ENCODE measurements around the gene TECPR2. TPM values are rescaled to one million over a fixed set of nuclear protein-coding genes. Genes with fewer than 3 reads are reported as not detected.

TECPR2 gene
- total RNA-seq, 1 donor from 2014 or later: 19.9 TPM

DNA sequence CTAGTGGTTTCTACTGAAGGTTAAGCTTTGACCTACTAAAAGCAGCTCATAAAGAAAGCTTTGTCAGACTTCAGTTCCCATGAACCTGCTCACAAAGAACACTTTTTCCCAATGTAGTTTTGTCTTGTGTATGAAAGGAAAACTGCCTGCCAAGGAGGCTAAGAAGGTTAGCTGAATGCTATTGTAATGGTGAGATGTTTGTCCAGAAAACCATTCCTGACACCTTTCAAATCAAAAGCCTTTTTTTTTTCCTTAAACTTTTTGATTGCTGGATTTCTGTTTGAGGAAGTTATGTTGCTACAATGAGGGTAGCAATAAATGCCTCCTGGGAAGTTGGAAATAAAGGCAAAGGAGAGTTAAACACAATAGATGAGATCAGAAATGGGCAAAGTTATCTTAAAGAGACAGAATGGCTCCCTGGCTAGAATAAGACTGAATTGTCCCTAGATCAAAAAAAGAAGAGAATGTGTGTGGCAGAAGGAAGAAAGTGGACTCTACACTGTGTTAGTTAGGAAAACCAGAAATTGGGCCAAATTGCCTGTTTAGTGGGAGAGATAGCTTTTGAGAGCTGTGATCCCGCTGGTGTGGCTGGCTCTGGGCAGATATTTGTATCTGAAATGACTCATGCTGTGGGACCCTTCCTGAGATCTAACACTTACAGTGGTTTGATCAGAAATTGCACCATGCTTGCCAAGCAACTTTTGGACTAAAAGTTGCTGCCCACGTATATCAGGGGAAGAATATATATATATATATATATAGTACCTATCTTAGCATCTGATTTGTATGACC lies 27.5 kb downstream of the TECPR2 start:
- H3K4me1 ChIP-seq (ENCODE audit: insufficient read depth, low read length): peaks cover 7% of the 10 kb centered on the region
- no peak overlapping the region for H3K4me3 Mint-ChIP-seq (ENCODE audit: unreplicated experiment)
- FAIRE-seq: no peak

DNA sequence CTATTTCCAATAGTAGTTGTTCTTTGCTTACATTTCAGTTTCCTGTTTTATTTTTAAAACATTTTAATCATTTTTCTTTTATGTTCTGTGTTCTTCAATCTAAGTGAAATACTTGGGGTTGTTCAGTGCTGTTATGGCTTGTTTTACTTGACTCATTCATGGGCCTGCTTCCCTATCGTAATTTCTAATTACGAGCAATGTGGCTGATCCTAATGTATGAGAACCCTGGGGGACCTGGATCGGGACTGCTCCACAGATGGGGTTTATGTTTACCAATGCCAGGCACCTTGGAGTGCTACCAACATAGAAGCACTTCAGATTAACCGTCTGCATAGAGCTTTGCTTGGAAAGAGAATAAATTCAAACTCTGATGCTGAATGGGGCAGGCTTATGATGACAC lies 29.8 kb downstream of the TECPR2 start:
- FAIRE-seq (no peak), DNase-seq (ENCODE audit: low read depth) (no peak)
- Histone ChIP-seq H3K4me2 (ENCODE audit: low read length) (no peak overlapping the region), H3K79me2 (ENCODE audit: insufficient read depth, low read length) (no peaks in the 10 kb centered on the region), H3K27me3 (ENCODE audit: insufficient read depth, low read length) (no peaks in the 10 kb centered on the region), H4K20me1 (ENCODE audit: insufficient read depth, low read length) (peaks cover 18% of the 10 kb centered on the region), H3K9me3 (ENCODE audit: insufficient read depth, low read depth, low read length) (no peaks in the 10 kb centered on the region), H3K4me1 (ENCODE audit: insufficient read depth, low read length) (peaks cover 7% of the 10 kb centered on the region), H3K27ac (ENCODE audit: low read depth, low read length) (no peak overlapping the region), H2AFZ (ENCODE audit: low read depth, low read length) (no peak overlapping the region), H3K9ac (ENCODE audit: low read length) (no peak overlapping the region), H3K36me3 (ENCODE audit: insufficient read depth, low read length) (peaks cover 2% of the 10 kb centered on the region), H3K4me3 (ENCODE audit: insufficient read depth, low read depth, low read length) (no peak overlapping the region)
- peaks cover 11% of the 10 kb centered on the region for H3K4me1 Mint-ChIP-seq (ENCODE audit: low read depth, unreplicated experiment)
- H3K27ac Mint-ChIP-seq (ENCODE audit: unreplicated experiment): no peak overlapping the region
- H3K27me3 Mint-ChIP-seq (ENCODE audit: low read depth, unreplicated experiment): no peaks in the 10 kb centered on the region
- H3K9me3 Mint-ChIP-seq (ENCODE audit: unreplicated experiment): no peaks in the 10 kb centered on the region
- no peak overlapping the region for H3K4me3 Mint-ChIP-seq (ENCODE audit: unreplicated experiment)
- H3K36me3 Mint-ChIP-seq (ENCODE audit: low read depth, unreplicated experiment): peaks cover 8% of the 10 kb centered on the region
- no peak for TF ChIP-seq EZH2 (IDR thresholded peaks at IDR 0.05; ENCODE audit: insufficient read depth, low read length)
- TF ChIP-seq, protein P1, sequence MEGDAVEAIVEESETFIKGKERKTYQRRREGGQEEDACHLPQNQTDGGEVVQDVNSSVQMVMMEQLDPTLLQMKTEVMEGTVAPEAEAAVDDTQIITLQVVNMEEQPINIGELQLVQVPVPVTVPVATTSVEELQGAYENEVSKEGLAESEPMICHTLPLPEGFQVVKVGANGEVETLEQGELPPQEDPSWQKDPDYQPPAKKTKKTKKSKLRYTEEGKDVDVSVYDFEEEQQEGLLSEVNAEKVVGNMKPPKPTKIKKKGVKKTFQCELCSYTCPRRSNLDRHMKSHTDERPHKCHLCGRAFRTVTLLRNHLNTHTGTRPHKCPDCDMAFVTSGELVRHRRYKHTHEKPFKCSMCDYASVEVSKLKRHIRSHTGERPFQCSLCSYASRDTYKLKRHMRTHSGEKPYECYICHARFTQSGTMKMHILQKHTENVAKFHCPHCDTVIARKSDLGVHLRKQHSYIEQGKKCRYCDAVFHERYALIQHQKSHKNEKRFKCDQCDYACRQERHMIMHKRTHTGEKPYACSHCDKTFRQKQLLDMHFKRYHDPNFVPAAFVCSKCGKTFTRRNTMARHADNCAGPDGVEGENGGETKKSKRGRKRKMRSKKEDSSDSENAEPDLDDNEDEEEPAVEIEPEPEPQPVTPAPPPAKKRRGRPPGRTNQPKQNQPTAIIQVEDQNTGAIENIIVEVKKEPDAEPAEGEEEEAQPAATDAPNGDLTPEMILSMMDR (IDR thresholded peaks at IDR 0.05; ENCODE audit: insufficient read depth, low read depth, low read length): no peak

More for the DNA sequence above, 27.5 kb downstream of the TECPR2 start:
- H4K20me1 ChIP-seq (ENCODE audit: insufficient read depth, low read length): peaks cover 18% of the 10 kb centered on the region
- peak overlapping the region; percentile 64 for H3K27ac Mint-ChIP-seq (ENCODE audit: unreplicated experiment)
- no peak overlapping the region for H3K4me3 ChIP-seq (ENCODE audit: insufficient read depth, low read depth, low read length)
- H3K9me3 Mint-ChIP-seq (ENCODE audit: unreplicated experiment): no peaks in the 10 kb centered on the region
- H3K36me3 ChIP-seq (ENCODE audit: insufficient read depth, low read length): peaks cover 2% of the 10 kb centered on the region
- no peaks in the 10 kb centered on the region for H3K79me2 ChIP-seq (ENCODE audit: insufficient read depth, low read length)
- no peak overlapping the region for H3K9ac ChIP-seq (ENCODE audit: low read length)
- TF ChIP-seq, protein P1 (IDR thresholded peaks at IDR 0.05; ENCODE audit: insufficient read depth, low read depth, low read length): no peak
- no peak for TF ChIP-seq EZH2 (IDR thresholded peaks at IDR 0.05; ENCODE audit: insufficient read depth, low read length)
- H3K4me2 ChIP-seq (ENCODE audit: low read length): peak overlapping the region; percentile 5
- H3K36me3 Mint-ChIP-seq (ENCODE audit: low read depth, unreplicated experiment): peaks cover 5% of the 10 kb centered on the region
- no peaks in the 10 kb centered on the region for H3K27me3 Mint-ChIP-seq (ENCODE audit: low read depth, unreplicated experiment)
- no peaks in the 10 kb centered on the region for H3K27me3 ChIP-seq (ENCODE audit: insufficient read depth, low read length)
- DNase-seq (ENCODE audit: low read depth): peak; percentile 57
- H3K9me3 ChIP-seq (ENCODE audit: insufficient read depth, low read depth, low read length): no peaks in the 10 kb centered on the region
- no peak overlapping the region for H2AFZ ChIP-seq (ENCODE audit: low read depth, low read length)
- no peak overlapping the region for H3K27ac ChIP-seq (ENCODE audit: low read depth, low read length)
- H3K4me1 Mint-ChIP-seq (ENCODE audit: low read depth, unreplicated experiment): peaks cover 9% of the 10 kb centered on the region

Measured in astrocyte (in vitro differentiated cells and primary cell).